Glomerular visceral epithelial cell (primary cell): ENCODE data around the gene HNRNPA3.

Experiments used
- DNase-seq: peaks from one replicate; pipeline ENCODE4 v3.0.0-alpha.2; 2016; ENCODE audit errors: extremely low spot score

Gene HNRNPA3

GRCh38 chr2:177271981-177272666 lies 59.5 kb downstream of the HNRNPA3 start:
- no peak for DNase-seq

DNA sequence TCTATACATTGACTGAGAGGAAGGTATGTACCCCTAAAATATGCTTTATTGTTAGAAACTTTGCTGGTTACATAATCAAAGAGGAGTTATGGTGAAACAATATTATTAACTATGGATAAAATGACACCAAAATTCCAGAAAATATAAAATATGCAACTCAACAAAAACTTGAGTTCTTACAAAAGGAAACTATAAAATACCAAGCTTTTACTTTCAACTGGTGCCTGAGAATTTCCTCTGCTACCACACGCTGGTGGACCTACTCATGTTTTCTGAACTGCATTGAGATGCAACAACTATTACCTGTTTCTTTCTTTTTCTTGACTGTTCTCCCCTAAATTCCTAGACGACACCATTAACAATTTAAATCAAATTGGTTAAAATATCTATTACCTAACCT lies 60.2 kb downstream of the HNRNPA3 start:
- DNase-seq = no peak

DNA sequence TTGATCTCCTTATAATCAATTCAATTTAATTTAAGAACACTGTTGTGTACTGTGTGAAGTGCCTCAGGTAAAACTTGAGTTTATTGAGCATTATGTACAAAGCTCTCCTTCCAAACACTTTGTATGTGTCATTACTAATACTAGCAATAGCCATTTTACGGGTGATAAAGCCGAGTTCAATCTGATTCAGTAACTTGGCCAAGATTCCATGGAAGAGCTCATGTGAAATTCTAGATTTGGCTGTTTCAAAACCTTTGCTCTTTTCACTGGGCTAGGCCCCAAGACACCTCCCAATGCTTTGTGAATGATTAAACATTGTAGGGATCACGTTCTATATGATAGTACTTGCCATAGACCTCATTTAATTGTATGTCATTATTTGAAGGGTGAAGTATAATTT lies 60.8 kb downstream of the HNRNPA3 start:
- no peak for DNase-seq
